HG03139 (cell line): ENCODE data around the gene VEPH1.
"Not testable (repeated sequence)": the region's sequence is repeated elsewhere in the genome, so short reads cannot be mapped to it uniquely, and the experiment has no call there.

Source experiments
- ATAC-seq: cut with Tn5 transposase; IDR thresholded peaks from one replicate; pipeline ENCODE4 v1.9.1; 2021; ENCODE audit not compliant: unreplicated experiment

The VEPH1 gene

GRCh38 chr3:157354722-157355121 is 148.5 kb downstream of the VEPH1 start:
- ATAC-seq, result no peak

GRCh38 chr3:157354254-157354653 is 149.0 kb downstream of the VEPH1 start:
- ATAC-seq, result no peak

- no peak for ATAC-seq
These were observed 149.6 kb downstream of the VEPH1 start for GRCh38 chr3:157353652-157354051.

GRCh38 chr3:157351981-157352380 is 151.2 kb downstream of the VEPH1 start:
- no peak for ATAC-seq

- not testable (repeated sequence) for ATAC-seq
These were observed 152.6 kb downstream of the VEPH1 start for GRCh38 chr3:157350651-157351050.

GRCh38 chr3:157348304-157349075 is 154.7 kb downstream of the VEPH1 start:
- not testable (repeated sequence) for ATAC-seq

- no peak for ATAC-seq
These were observed 155.5 kb downstream of the VEPH1 start for GRCh38 chr3:157347577-157348303.

GRCh38 chr3:157336252-157337009 is 166.8 kb downstream of the VEPH1 start:
- no peak for ATAC-seq

- ATAC-seq, result no peak
These were observed 167.8 kb downstream of the VEPH1 start for GRCh38 chr3:157335233-157336076.

- no peak for ATAC-seq
These were observed 169.6 kb downstream of the VEPH1 start for GRCh38 chr3:157333551-157333991.

GRCh38 chr3:157330206-157330605 is 173.0 kb downstream of the VEPH1 start:
- ATAC-seq, result no peak

GRCh38 chr3:157329551-157329950 is 173.7 kb downstream of the VEPH1 start:
- no peak for ATAC-seq

GRCh38 chr3:157327837-157328236 is 175.4 kb downstream of the VEPH1 start:
- ATAC-seq, result no peak

- ATAC-seq, result no peak
These were observed 176.2 kb downstream of the VEPH1 start for GRCh38 chr3:157327018-157327417.

- ATAC-seq, result not testable (repeated sequence)
These were observed 178.3 kb downstream of the VEPH1 start for GRCh38 chr3:157324869-157325268.

GRCh38 chr3:157323360-157323759 is 179.9 kb downstream of the VEPH1 start:
- no peak for ATAC-seq

GRCh38 chr3:157319672-157320071 is 183.5 kb downstream of the VEPH1 start:
- no peak for ATAC-seq

- ATAC-seq, result no peak
These were observed 184.5 kb downstream of the VEPH1 start for GRCh38 chr3:157318639-157319288.

- no peak for ATAC-seq
These were observed 185.3 kb downstream of the VEPH1 start for GRCh38 chr3:157317895-157318294.

GRCh38 chr3:157313186-157313585 is 190.0 kb downstream of the VEPH1 start:
- no peak for ATAC-seq
